Measurements from ENCODE around the gene RTF1.
"Not testable (repeated sequence)": the region's sequence is repeated elsewhere in the genome, so short reads cannot be mapped to it uniquely, and the experiment has no call there.

DNA sequence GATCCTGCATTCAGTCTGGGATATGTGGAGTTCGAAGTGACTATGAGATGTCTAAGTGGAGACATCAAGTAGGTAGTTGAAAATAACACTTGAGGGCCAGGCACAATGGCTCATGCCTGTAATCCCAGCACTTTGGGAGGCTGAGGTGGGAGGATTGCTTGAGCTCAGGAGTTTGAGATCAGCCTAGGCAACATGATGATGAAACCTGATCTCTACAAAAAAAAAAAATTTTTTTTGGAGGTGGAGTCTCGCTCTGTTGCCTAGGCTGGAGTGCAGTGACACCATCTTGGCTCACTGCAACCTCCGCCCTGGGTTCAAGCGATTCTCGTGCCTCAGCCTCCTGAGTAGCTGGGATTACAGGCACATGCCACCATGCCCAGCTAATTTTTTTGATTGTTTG is 9.0 kb downstream of the RTF1 start:
- TF ChIP-seq, protein P1, sequence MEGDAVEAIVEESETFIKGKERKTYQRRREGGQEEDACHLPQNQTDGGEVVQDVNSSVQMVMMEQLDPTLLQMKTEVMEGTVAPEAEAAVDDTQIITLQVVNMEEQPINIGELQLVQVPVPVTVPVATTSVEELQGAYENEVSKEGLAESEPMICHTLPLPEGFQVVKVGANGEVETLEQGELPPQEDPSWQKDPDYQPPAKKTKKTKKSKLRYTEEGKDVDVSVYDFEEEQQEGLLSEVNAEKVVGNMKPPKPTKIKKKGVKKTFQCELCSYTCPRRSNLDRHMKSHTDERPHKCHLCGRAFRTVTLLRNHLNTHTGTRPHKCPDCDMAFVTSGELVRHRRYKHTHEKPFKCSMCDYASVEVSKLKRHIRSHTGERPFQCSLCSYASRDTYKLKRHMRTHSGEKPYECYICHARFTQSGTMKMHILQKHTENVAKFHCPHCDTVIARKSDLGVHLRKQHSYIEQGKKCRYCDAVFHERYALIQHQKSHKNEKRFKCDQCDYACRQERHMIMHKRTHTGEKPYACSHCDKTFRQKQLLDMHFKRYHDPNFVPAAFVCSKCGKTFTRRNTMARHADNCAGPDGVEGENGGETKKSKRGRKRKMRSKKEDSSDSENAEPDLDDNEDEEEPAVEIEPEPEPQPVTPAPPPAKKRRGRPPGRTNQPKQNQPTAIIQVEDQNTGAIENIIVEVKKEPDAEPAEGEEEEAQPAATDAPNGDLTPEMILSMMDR (IDR thresholded peaks at IDR 0.05): not testable (repeated sequence)
- TF ChIP-seq EZH2phosphoT487 (IDR thresholded peaks at IDR 0.05): not testable (repeated sequence)

Data from neural progenitor cell (in vitro differentiated cells).